ENCODE results near the gene BCL2L2. TPM values are rescaled to one million over a fixed set of nuclear protein-coding genes. Genes with fewer than 3 reads are reported as not detected.

BCL2L2 gene
- total and polyA plus RNA-seq, 9 of the 15 experiments (the other 6 are each of a cell fraction or from before 2014, with no cell fraction given): 2.6 to 32.5 (median 14.7) TPM

GRCh38 chr14:23284654-23285529 lies 21.7 kb upstream of the BCL2L2 start:
- POLR2A ChIA-PET: interaction anchor here (1.0 to 2.5 kb wide), 3 partner anchors 8 to 190 kb away, joined by 3 to 12 read pairs (median 6); partner anchors contain the start of genes ACIN1, C14orf119 and PABPN1
- H3K4me1 ChIP-seq (replicated peaks in 1 of 2; ENCODE audit: control insufficient read depth in 2 of 2, insufficient read depth in 2 of 2, low read length in 2 of 2): peaks cover 8 to 31% of the 10 kb centered on the region in 2 experiments; a peak in 4 of 5 replicates
- H3K4me2 ChIP-seq (ENCODE audit: insufficient read depth, low read length): peak overlapping the region; percentile 97
- H3K9me1 ChIP-seq (ENCODE audit: control insufficient read depth, insufficient read depth, low read length): no peaks in the 10 kb centered on the region
- 3% methylated on average over 9 of the region's 9 CpGs for WGBS (ENCODE audit: insufficient coverage, low coverage, missing lambda C conversion rate)
- no peaks in the 10 kb centered on the region for H3K9me3 ChIP-seq (replicated peaks; ENCODE audit: control insufficient read depth, insufficient read depth, low read depth, low read length)
- DNase-seq (ENCODE audit: extremely low read depth in 1 of 4, low spot score in 3 of 4): no peak
- peak overlapping the region; percentile 89 to 92 for H3K9ac ChIP-seq (ENCODE audit: insufficient read depth in 1 of 2, low read depth in 2 of 2, low read length in 2 of 2)
- H2AFZ ChIP-seq (ENCODE audit: low read depth, low read length): peak overlapping the region; percentile 51
- intact Hi-C loops (cut with micrococcal nuclease) (no loop called here), in situ Hi-C loops (cut with MboI) (no loop called here)
- H3K36me3 ChIP-seq (ENCODE audit: control insufficient read depth, insufficient read depth, low read length): peaks cover 26% of the 10 kb centered on the region
- ATAC-seq: peak; percentile 0
- FAIRE-seq: peak; percentile 51
- peak overlapping the region; percentile 92 for H3K4me3 ChIP-seq
- peaks cover 65% of the 10 kb centered on the region for H3K79me2 ChIP-seq (ENCODE audit: control insufficient read depth, insufficient read depth, low read length)
- H4K20me1 ChIP-seq (replicated peaks; ENCODE audit: control insufficient read depth, insufficient read depth, low read length): no peaks in the 10 kb centered on the region
- CTCF ChIA-PET (ENCODE audit: low intra/inter-chr PET ratio): no interaction called here
- H3K27ac ChIP-seq (ENCODE audit: extremely low read depth, low read depth, low read length): peak overlapping the region; percentile 94
- TSS peak; percentile 51 for BruUV-seq (replicated peaks)
- H3K27me3 ChIP-seq (ENCODE audit: control insufficient read depth in 2 of 2, insufficient read depth in 2 of 2, low read length in 2 of 2): no peaks in the 10 kb centered on the region
- no peak for TF ChIP-seq RBM39 (optimal IDR thresholded peaks at IDR 0.05; ENCODE audit: low read depth, low read length)
- TF ChIP-seq TBP (optimal IDR thresholded peaks at IDR 0.05; ENCODE audit: low read depth, low read length): peak; percentile 14
- 0 out of 2 replicates have a peak, but pooled peaks have one; percentile 45 for TF ChIP-seq ZKSCAN8 (CRISPR knock-in tag; IDR thresholded peaks at IDR 0.05)
- no peak for TF ChIP-seq ETV6 (IDR thresholded peaks at IDR 0.05; ENCODE audit: borderline replicate concordance in 1 of 2, low read depth in 2 of 2, low read length in 1 of 2)
- TF ChIP-seq ETV6 (CRISPR knock-in tag; IDR thresholded peaks at IDR 0.05; ENCODE audit: borderline replicate concordance): no peak
- TF ChIP-seq ARID1B (IDR thresholded peaks at IDR 0.05): no peak
- TF ChIP-seq ZNF551 (CRISPR knock-in tag; IDR thresholded peaks at IDR 0.05): no peak
- no peak for TF ChIP-seq EGR1 (conservative IDR thresholded peaks at IDR 0.05)
- TF ChIP-seq NFXL1 (CRISPR knock-in tag; IDR thresholded peaks at IDR 0.05): no peak
- TF ChIP-seq HMGN3 (IDR thresholded peaks at IDR 0.05; ENCODE audit: borderline replicate concordance, extremely low read depth, insufficient read length, low read depth, low read length): no peak
- TF ChIP-seq NFE2 (IDR thresholded peaks at IDR 0.05; ENCODE audit: low read depth): no peak
- TF ChIP-seq SOX6 (IDR thresholded peaks at IDR 0.05): no peak
- 0 out of 2 replicates have a peak, but pooled peaks have one; percentile 66 for TF ChIP-seq GTF2E2 (tag; IDR thresholded peaks at IDR 0.05)
- TF ChIP-seq, protein P1, sequence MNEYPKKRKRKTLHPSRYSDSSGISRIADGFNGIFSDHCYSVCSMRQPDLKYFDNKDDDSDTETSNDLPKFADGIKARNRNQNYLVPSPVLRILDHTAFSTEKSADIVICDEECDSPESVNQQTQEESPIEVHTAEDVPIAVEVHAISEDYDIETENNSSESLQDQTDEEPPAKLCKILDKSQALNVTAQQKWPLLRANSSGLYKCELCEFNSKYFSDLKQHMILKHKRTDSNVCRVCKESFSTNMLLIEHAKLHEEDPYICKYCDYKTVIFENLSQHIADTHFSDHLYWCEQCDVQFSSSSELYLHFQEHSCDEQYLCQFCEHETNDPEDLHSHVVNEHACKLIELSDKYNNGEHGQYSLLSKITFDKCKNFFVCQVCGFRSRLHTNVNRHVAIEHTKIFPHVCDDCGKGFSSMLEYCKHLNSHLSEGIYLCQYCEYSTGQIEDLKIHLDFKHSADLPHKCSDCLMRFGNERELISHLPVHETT (CRISPR knock-in tag; conservative IDR thresholded peaks at IDR 0.05 in 1 of 2, IDR thresholded peaks at IDR 0.05 in 1 of 2): no peak
- TF ChIP-seq SLC30A9 (CRISPR knock-in tag; IDR thresholded peaks at IDR 0.05): no peak
- no peak for TF ChIP-seq TCFL5 (CRISPR knock-in tag; conservative IDR thresholded peaks at IDR 0.05)
- TF ChIP-seq MCM2 (IDR thresholded peaks at IDR 0.05; ENCODE audit: low read depth): no peak
- no peak for TF ChIP-seq PKNOX1 (IDR thresholded peaks at IDR 0.05)
- no peak for TF ChIP-seq E2F4 (CRISPR knock-in tag; IDR thresholded peaks at IDR 0.05; ENCODE audit: low read depth)

Measured in K562 (cell line).